ENCODE results near the gene POLR2H. TPM values are rescaled to one million over a fixed set of nuclear protein-coding genes. Genes with fewer than 3 reads are reported as not detected.

POLR2H gene
- total RNA-seq, 4 donors from 2014 or later = 90.8 to 307 (median 239) TPM

GRCh38 chr3:184358124-184358767, 3.3 kb upstream of the POLR2H start:
- no peak overlapping the region for H3K4me3 ChIP-seq
- H3K27me3 ChIP-seq = no peaks in the 10 kb centered on the region
- H3K27ac ChIP-seq = no peak overlapping the region
- DNase-seq = no peak
- H3K9me3 ChIP-seq = no peaks in the 10 kb centered on the region
- TF ChIP-seq POLR2A (IDR thresholded peaks at IDR 0.05) (no peak), CTCF (IDR thresholded peaks at IDR 0.05) (no peak)
- H3K36me3 ChIP-seq = peaks cover 0 to 15% (median 0%) of the 10 kb centered on the region in 3 donors
- H3K4me1 ChIP-seq = peaks cover 0 to 20% (median 3%) of the 10 kb centered on the region in 4 donors

GRCh38 chr3:184358921-184359350, 2.6 kb upstream of the POLR2H start:
- no peak overlapping the region for H3K4me3 ChIP-seq
- no peak overlapping the region for H3K27ac ChIP-seq
- H3K4me1 ChIP-seq = peaks cover 0 to 16% (median 3%) of the 10 kb centered on the region in 4 donors
- no peaks in the 10 kb centered on the region for H3K27me3 ChIP-seq
- TF ChIP-seq POLR2A (IDR thresholded peaks at IDR 0.05) (no peak), CTCF (IDR thresholded peaks at IDR 0.05) (no peak)
- H3K36me3 ChIP-seq = peaks cover 0 to 15% (median 0%) of the 10 kb centered on the region in 3 donors
- DNase-seq = no peak
- H3K9me3 ChIP-seq = no peaks in the 10 kb centered on the region

- no peak for TF ChIP-seq CTCF (IDR thresholded peaks at IDR 0.05)
- no peak for TF ChIP-seq POLR2A (IDR thresholded peaks at IDR 0.05)
- Histone ChIP-seq H3K27ac (no peak overlapping the region), H3K4me1 (peaks cover 0 to 16% (median 3%) of the 10 kb centered on the region in 4 donors), H3K36me3 (peaks cover 0 to 15% (median 0%) of the 10 kb centered on the region in 3 donors), H3K9me3 (no peaks in the 10 kb centered on the region), H3K27me3 (no peaks in the 10 kb centered on the region), H3K4me3 (peak overlapping the region in 1 of 4 donors; percentile 78)
- DNase-seq = no peak
These were observed 1.9 kb upstream of the POLR2H start for GRCh38 chr3:184359610-184360009.

GRCh38 chr3:184360070-184360928, 1.2 kb upstream of the POLR2H start:
- Histone ChIP-seq H3K27me3 (no peaks in the 10 kb centered on the region), H3K27ac (peak overlapping the region in 1 of 4 donors; percentile 100)

More at GRCh38 chr3:184360070-184360928, 1.2 kb upstream of the POLR2H start:
- TF ChIP-seq CTCF (IDR thresholded peaks at IDR 0.05) (no peak), POLR2A (IDR thresholded peaks at IDR 0.05) (no peak)
- peaks cover 0 to 16% (median 0%) of the 10 kb centered on the region in 3 donors for H3K36me3 ChIP-seq
- peaks cover 0 to 22% (median 3%) of the 10 kb centered on the region in 4 donors for H3K4me1 ChIP-seq
- H3K9me3 ChIP-seq = no peaks in the 10 kb centered on the region
- H3K4me3 ChIP-seq = peak overlapping the region; percentile 78 to 92 (median 90)
- DNase-seq = no peak
